Hepatocyte (in vitro differentiated cells): ENCODE measurements around the gene CORO1C. TPM values are rescaled to one million over a fixed set of nuclear protein-coding genes. Genes with fewer than 3 reads are reported as not detected.

Experiments
- DNase-seq: peaks from one replicate; pipeline ENCODE4 v3.0.0-alpha.2; 2016; ENCODE audit warnings: low spot score
- H2AFZ ChIP-seq: fragments of 200-600 bp; sonication (generic); 2 replicates; pipeline ENCODE4 v1.6.0; 2016; ENCODE audit warnings: antibody characterized with exemption, mild to moderate bottlenecking
- H3K27ac ChIP-seq: fragments of 200-600 bp; sonication (generic); 2 replicates; pipeline ENCODE4 v1.5.1; 2016; ENCODE audit warnings: mild to moderate bottlenecking
- H3K27me3 ChIP-seq: fragments of 200-600 bp; sonication (generic); 2 replicates; pipeline ENCODE4 v1.6.1; 2016
- H3K36me3 ChIP-seq: fragments of 200-600 bp; sonication (generic); replicated peaks from 2 replicates; pipeline ENCODE4 v1.5.1; 2016; ENCODE audit warnings: low read depth; ENCODE audit not compliant: insufficient read depth
- H3K4me1 ChIP-seq: fragments of 200-600 bp; sonication (generic); 2 replicates; pipeline ENCODE4 v1.5.1; 2016; ENCODE audit warnings: mild to moderate bottlenecking, moderate library complexity; ENCODE audit not compliant: insufficient read depth
- H3K4me2 ChIP-seq: fragments of 200-600 bp; sonication (generic); 2 replicates; pipeline ENCODE4 v1.6.0; 2016
- H3K4me3 ChIP-seq: fragments of 200-600 bp; sonication (generic); 2 replicates; pipeline ENCODE4 v1.5.1; 2016; ENCODE audit warnings: mild to moderate bottlenecking
- H3K79me2 ChIP-seq: fragments of 200-600 bp; sonication (generic); 2 replicates; pipeline ENCODE4 v1.6.0; 2017; ENCODE audit warnings: mild to moderate bottlenecking
- H3K9me2 ChIP-seq: fragments of 200-600 bp; sonication (generic); replicated peaks from 2 replicates; pipeline ENCODE4 v1.6.0; 2017; ENCODE audit warnings: mild to moderate bottlenecking; ENCODE audit not compliant: insufficient read depth
- H3K9me3 ChIP-seq: fragments of 200-600 bp; sonication (generic); 2 replicates; pipeline ENCODE4 v1.5.1; 2016; ENCODE audit warnings: low read depth, mild to moderate bottlenecking
- H4K20me1 ChIP-seq: fragments of 200-600 bp; sonication (generic); 2 replicates; pipeline ENCODE4 v1.6.0; 2016; ENCODE audit warnings: mild to moderate bottlenecking; ENCODE audit not compliant: insufficient read depth, poor library complexity, severe bottlenecking
- CTCF ChIP-seq: fragments of 200-600 bp; sonication (generic); IDR thresholded peaks from 2 replicates; pipeline ENCODE4 v1.5.1; 2016; ENCODE audit warnings: antibody characterized with exemption, mild to moderate bottlenecking; ENCODE audit not compliant: poor library complexity
- EZH2 ChIP-seq: fragments of 200-600 bp; sonication (generic); IDR thresholded peaks from 2 replicates; pipeline ENCODE4 v1.6.1; 2016; ENCODE audit warnings: antibody characterized with exemption, mild to moderate bottlenecking, borderline replicate concordance
- EZH2phosphoT487 ChIP-seq: fragments of 200-600 bp; sonication (generic); IDR thresholded peaks from one replicate; pipeline ENCODE4 v1.6.1; 2018; ENCODE audit warnings: antibody characterized with exemption, mild to moderate bottlenecking, low read depth, moderate library complexity; ENCODE audit not compliant: unreplicated experiment, severe bottlenecking
- WGBS: methylation state at CpG from one replicate; pipeline ENCODE4 v1.1.6; 2016; ENCODE audit warnings: low lambda C conversion rate; ENCODE audit errors: missing lambda C conversion rate; 5-methylcytosine and 5-hydroxymethylcytosine counted together
- polyA plus RNA-seq: library from polyadenylated mRNA; unstranded; fragments of >200 nt; fragmentation: Nextera tagmentation; extraction: Ambion mirVana; gene quantifications from 2 replicates; pipeline ENCODE4 v1.2.1, GENCODE V29; 2016
- total RNA-seq: library from RNA; depleted of rRNA; stranded (reverse); fragments of >200 nt; gene quantifications from 2 replicates; pipeline ENCODE4 v1.2.3, GENCODE V29; 2014

The CORO1C gene
- total and polyA plus RNA-seq, 2 experiments from 2014 or later, result 110 to 137 TPM

GRCh38 chr12:108615918-108616317 lies 115.4 kb downstream of the CORO1C start:
- H3K4me3 ChIP-seq, result no peak overlapping the region
- H4K20me1 ChIP-seq, result no peaks in the 10 kb centered on the region
- no peaks in the 10 kb centered on the region for H3K9me3 ChIP-seq
- H3K36me3 ChIP-seq, result no peaks in the 10 kb centered on the region
- H3K27me3 ChIP-seq, result no peaks in the 10 kb centered on the region
- no peaks in the 10 kb centered on the region for H3K4me1 ChIP-seq
- no peak overlapping the region for H3K27ac ChIP-seq
- no peaks in the 10 kb centered on the region for H3K79me2 ChIP-seq
- H3K4me2 ChIP-seq, result no peak overlapping the region
- WGBS, result 93% methylated on average over 1 of the region's 1 CpG
- TF ChIP-seq CTCF (no peak), EZH2phosphoT487 (no peak), EZH2 (no peak)
- no peaks in the 10 kb centered on the region for H3K9me2 ChIP-seq
- no peak for DNase-seq
- H2AFZ ChIP-seq, result no peak overlapping the region

- Histone ChIP-seq H3K79me2 (no peaks in the 10 kb centered on the region), H3K9me3 (no peaks in the 10 kb centered on the region), H3K4me1 (peaks cover 11% of the 10 kb centered on the region), H4K20me1 (no peaks in the 10 kb centered on the region), H3K4me2 (no peak overlapping the region), H3K27me3 (no peaks in the 10 kb centered on the region), H2AFZ (no peak overlapping the region), H3K9me2 (no peaks in the 10 kb centered on the region), H3K36me3 (no peaks in the 10 kb centered on the region), H3K27ac (no peak overlapping the region), H3K4me3 (no peak overlapping the region)
- 94% methylated on average over 6 of the region's 6 CpGs for WGBS
- DNase-seq, result no peak
- TF ChIP-seq EZH2phosphoT487, result no peak
- TF ChIP-seq EZH2, result no peak
- TF ChIP-seq CTCF, result no peak
These were observed 116.7 kb downstream of the CORO1C start for GRCh38 chr12:108614639-108615038.

GRCh38 chr12:108614041-108614440 lies 117.3 kb downstream of the CORO1C start:
- no peak for DNase-seq
- H3K4me3 ChIP-seq, result no peak overlapping the region
- H3K27ac ChIP-seq, result no peak overlapping the region
- H3K4me1 ChIP-seq, result peaks cover 11% of the 10 kb centered on the region
- H3K4me2 ChIP-seq, result no peak overlapping the region
- H3K9me3 ChIP-seq, result no peaks in the 10 kb centered on the region
- H3K9me2 ChIP-seq, result no peaks in the 10 kb centered on the region
- no peak overlapping the region for H2AFZ ChIP-seq
- no peak for TF ChIP-seq CTCF
- no peak for TF ChIP-seq EZH2phosphoT487
- TF ChIP-seq EZH2, result no peak
- H3K36me3 ChIP-seq, result no peaks in the 10 kb centered on the region
- WGBS, result 78% methylated on average over 4 of the region's 4 CpGs
- H3K27me3 ChIP-seq, result no peaks in the 10 kb centered on the region
- H4K20me1 ChIP-seq, result no peaks in the 10 kb centered on the region
- no peaks in the 10 kb centered on the region for H3K79me2 ChIP-seq

- H3K36me3 ChIP-seq, result no peaks in the 10 kb centered on the region
- no peaks in the 10 kb centered on the region for H4K20me1 ChIP-seq
- H3K27me3 ChIP-seq, result no peaks in the 10 kb centered on the region
- no peaks in the 10 kb centered on the region for H3K79me2 ChIP-seq
- H3K4me3 ChIP-seq, result no peak overlapping the region
- H3K27ac ChIP-seq, result no peak overlapping the region
- no peaks in the 10 kb centered on the region for H3K9me2 ChIP-seq
- H3K9me3 ChIP-seq, result no peaks in the 10 kb centered on the region
- H3K4me2 ChIP-seq, result no peak overlapping the region
- no peak for DNase-seq
- H2AFZ ChIP-seq, result no peak overlapping the region
- 74% methylated on average over 9 of the region's 9 CpGs for WGBS
- H3K4me1 ChIP-seq, result peaks cover 11% of the 10 kb centered on the region
- TF ChIP-seq CTCF (no peak), EZH2 (no peak), EZH2phosphoT487 (no peak)
These were observed 117.8 kb downstream of the CORO1C start for GRCh38 chr12:108613548-108613947.
